Measurements from ENCODE around the gene PEG3.

GRCh38 chr19:56884441-56884840 is 43.9 kb upstream of the PEG3 start:
- no peak for TF ChIP-seq ZNF407 (IDR thresholded peaks at IDR 0.05; ENCODE audit: low read depth)
- TF ChIP-seq BHLHE40 (IDR thresholded peaks at IDR 0.05; ENCODE audit: low read length), result no peak
- TF ChIP-seq IRF2 (CRISPR knock-in tag; IDR thresholded peaks at IDR 0.05), result no peak
- no peak for TF ChIP-seq GABPA (tag; conservative IDR thresholded peaks at IDR 0.05; ENCODE audit: low read depth)
